ENCODE measurements around the gene BTBD9. TPM values are rescaled to one million over a fixed set of nuclear protein-coding genes. Genes with fewer than 3 reads are reported as not detected.

Gene BTBD9
- total RNA-seq, 4 donors from 2014 or later: 9.2 to 16.3 (median 11.6) TPM

GRCh38 chr6:38477680-38478260, 162.0 kb downstream of the BTBD9 start:
- 68 to 71% methylated on average over 9 of the region's 9 CpGs for WGBS, 2 donors
- TF ChIP-seq CTCF (IDR thresholded peaks at IDR 0.05) (no peak), POLR2A (IDR thresholded peaks at IDR 0.05) (no peak)
- Histone ChIP-seq H3K27me3 (no peaks in the 10 kb centered on the region), H3K4me1 (no peaks in the 10 kb centered on the region), H3K36me3 (no peaks in the 10 kb centered on the region), H3K4me3 (no peak overlapping the region), H3K9me3 (no peaks in the 10 kb centered on the region), H3K27ac (no peak overlapping the region)
- intact Hi-C loops (cut with DNase I): loop anchor here (10.0 kb wide), 1 partner anchor 293 kb away; no protein-coding TSS in a partner anchor
- DNase-seq: no peak

- 95 to 96% methylated on average over 1 of the region's 1 CpG for WGBS, 2 donors
- no peaks in the 10 kb centered on the region for H3K36me3 ChIP-seq
- DNase-seq: no peak
- no peaks in the 10 kb centered on the region for H3K27me3 ChIP-seq
- no peak overlapping the region for H3K4me3 ChIP-seq
- no peaks in the 10 kb centered on the region for H3K9me3 ChIP-seq
- no peaks in the 10 kb centered on the region for H3K4me1 ChIP-seq
- TF ChIP-seq POLR2A (IDR thresholded peaks at IDR 0.05) (no peak), CTCF (IDR thresholded peaks at IDR 0.05) (no peak)
- intact Hi-C loops (cut with DNase I): loop anchor here (10.0 kb wide), 1 partner anchor 292 kb away; no protein-coding TSS in a partner anchor
- H3K27ac ChIP-seq: no peak overlapping the region
Measured at GRCh38 chr6:38476888-38477287, 162.8 kb downstream of the BTBD9 start.

GRCh38 chr6:38476141-38476540, 163.6 kb downstream of the BTBD9 start:
- intact Hi-C loops (cut with DNase I): loop anchor here (10.0 kb wide), 1 partner anchor 291 kb away; no protein-coding TSS in a partner anchor
- TF ChIP-seq CTCF (IDR thresholded peaks at IDR 0.05): no peak
- TF ChIP-seq POLR2A (IDR thresholded peaks at IDR 0.05): no peak
- no peaks in the 10 kb centered on the region for H3K9me3 ChIP-seq
- no peak overlapping the region for H3K4me3 ChIP-seq
- no peak for DNase-seq
- H3K27ac ChIP-seq: no peak overlapping the region
- H3K27me3 ChIP-seq: no peaks in the 10 kb centered on the region
- no peaks in the 10 kb centered on the region for H3K36me3 ChIP-seq
- H3K4me1 ChIP-seq: no peaks in the 10 kb centered on the region
- WGBS, 2 donors: 80 to 100% methylated on average over 1 of the region's 1 CpG

DNA sequence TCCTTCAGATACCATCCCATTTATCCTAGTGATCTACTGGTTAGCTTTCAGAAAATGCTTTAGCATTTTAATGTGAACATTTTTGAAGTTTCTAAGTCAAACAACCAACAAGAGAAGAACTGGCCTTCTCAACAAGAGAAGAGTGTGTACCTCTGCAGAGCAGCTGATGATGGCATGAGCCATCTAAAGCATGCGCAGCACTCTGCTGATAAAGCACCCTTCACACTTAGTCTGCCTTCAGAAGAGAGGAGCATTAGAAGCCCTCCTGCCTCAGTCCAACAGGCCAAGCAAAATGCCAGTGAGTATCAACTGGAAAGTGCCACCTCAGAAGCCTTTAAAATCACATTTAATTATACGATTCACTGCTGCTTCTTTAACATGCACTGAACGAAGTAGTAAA, 169.2 kb downstream of the BTBD9 start:
- no peak for DNase-seq
- intact Hi-C loops (cut with DNase I): loop anchor here (10.0 kb wide), 1 partner anchor 286 kb away; no protein-coding TSS in a partner anchor
- Histone ChIP-seq H3K9me3 (no peaks in the 10 kb centered on the region), H3K27ac (no peak overlapping the region), H3K4me3 (no peak overlapping the region), H3K36me3 (no peaks in the 10 kb centered on the region), H3K27me3 (no peaks in the 10 kb centered on the region), H3K4me1 (no peaks in the 10 kb centered on the region)
- no peak for TF ChIP-seq POLR2A (IDR thresholded peaks at IDR 0.05)
- TF ChIP-seq CTCF (IDR thresholded peaks at IDR 0.05): no peak
- WGBS, 2 donors: 89 to 98% methylated on average over 3 of the region's 3 CpGs

- intact Hi-C loops (cut with DNase I): no loop called here
- H3K9me3 ChIP-seq: no peaks in the 10 kb centered on the region
- DNase-seq: no peak
- 85 to 89% methylated on average over 3 of the region's 3 CpGs for WGBS, 2 donors
- H3K4me3 ChIP-seq: no peak overlapping the region
- no peaks in the 10 kb centered on the region for H3K4me1 ChIP-seq
- no peak for TF ChIP-seq CTCF (IDR thresholded peaks at IDR 0.05)
- TF ChIP-seq POLR2A (IDR thresholded peaks at IDR 0.05): no peak
- no peaks in the 10 kb centered on the region for H3K36me3 ChIP-seq
- no peak overlapping the region for H3K27ac ChIP-seq
- H3K27me3 ChIP-seq: no peaks in the 10 kb centered on the region
Measured at GRCh38 chr6:38467566-38467965, 172.2 kb downstream of the BTBD9 start.
